ENCODE data around the gene PIK3R4. TPM values are rescaled to one million over a fixed set of nuclear protein-coding genes. Genes with fewer than 3 reads are reported as not detected.

PIK3R4 gene
- total and polyA plus RNA-seq, 5 donors from 2014 or later = 18.1 to 30.1 (median 20.2) TPM

GRCh38 chr3:130687327-130687726, 59.3 kb downstream of the PIK3R4 start:
- no peak overlapping the region for H3K27ac Mint-ChIP-seq
- H3K27me3 Mint-ChIP-seq = no peaks in the 10 kb centered on the region
- no peak overlapping the region for H3K4me3 ChIP-seq (ENCODE audit: low read depth, low read length)
- H3K4me1 ChIP-seq (ENCODE audit: control insufficient read depth, insufficient read depth, low read length, poor library complexity, severe bottlenecking) = no peaks in the 10 kb centered on the region
- H3K36me3 ChIP-seq (ENCODE audit: control insufficient read depth, insufficient read depth, low read length) = peaks cover 56% of the 10 kb centered on the region
- H3K9me3 ChIP-seq (ENCODE audit: control insufficient read depth in 2 of 2, low read length in 2 of 2) = no peaks in the 10 kb centered on the region
- H3K4me1 Mint-ChIP-seq = peaks cover 0 to 31% (median 15%) of the 10 kb centered on the region in 4 donors
- H3K27ac ChIP-seq (ENCODE audit: insufficient read depth, low read length, poor library complexity, severe bottlenecking) = no peak overlapping the region
- H3K27me3 ChIP-seq (ENCODE audit: control insufficient read depth, insufficient read depth, low read length) = no peaks in the 10 kb centered on the region
- H3K9me3 Mint-ChIP-seq = no peaks in the 10 kb centered on the region
- no peak overlapping the region for H3K4me3 Mint-ChIP-seq
- ATAC-seq (ENCODE audit: low read depth in 2 of 2) = no peak
- peaks cover 59% of the 10 kb centered on the region for H3K36me3 Mint-ChIP-seq
- DNase-seq = no peak

GRCh38 chr3:130686833-130687232, 59.8 kb downstream of the PIK3R4 start:
- Mint-ChIP-seq H3K4me3 (no peak overlapping the region), H3K9me3 (no peaks in the 10 kb centered on the region), H3K4me1 (peaks cover 0 to 31% (median 15%) of the 10 kb centered on the region in 4 donors), H3K36me3 (peaks cover 56% of the 10 kb centered on the region), H3K27me3 (no peaks in the 10 kb centered on the region), H3K27ac (peak overlapping the region in 1 of 3 donors; percentile 44)
- Histone ChIP-seq H3K27ac (ENCODE audit: insufficient read depth, low read length, poor library complexity, severe bottlenecking) (no peak overlapping the region), H3K27me3 (ENCODE audit: control insufficient read depth, insufficient read depth, low read length) (no peaks in the 10 kb centered on the region), H3K4me1 (ENCODE audit: control insufficient read depth, insufficient read depth, low read length, poor library complexity, severe bottlenecking) (no peaks in the 10 kb centered on the region), H3K4me3 (ENCODE audit: low read depth, low read length) (no peak overlapping the region), H3K9me3 (ENCODE audit: control insufficient read depth in 2 of 2, low read length in 2 of 2) (no peaks in the 10 kb centered on the region), H3K36me3 (ENCODE audit: control insufficient read depth, insufficient read depth, low read length) (peaks cover 61% of the 10 kb centered on the region)
- ATAC-seq (ENCODE audit: low read depth in 2 of 2) = no peak
- no peak for DNase-seq

- Mint-ChIP-seq H3K27ac (peak overlapping the region in 1 of 3 donors; percentile 9), H3K9me3 (no peaks in the 10 kb centered on the region), H3K36me3 (peaks cover 45% of the 10 kb centered on the region), H3K27me3 (no peaks in the 10 kb centered on the region), H3K4me1 (peaks cover 0 to 11% (median 4%) of the 10 kb centered on the region in 4 donors), H3K4me3 (no peak overlapping the region)
- Histone ChIP-seq H3K4me1 (ENCODE audit: control insufficient read depth, insufficient read depth, low read length, poor library complexity, severe bottlenecking) (no peaks in the 10 kb centered on the region), H3K9me3 (ENCODE audit: control insufficient read depth in 2 of 2, low read length in 2 of 2) (no peaks in the 10 kb centered on the region), H3K27ac (ENCODE audit: insufficient read depth, low read length, poor library complexity, severe bottlenecking) (no peak overlapping the region), H3K27me3 (ENCODE audit: control insufficient read depth, insufficient read depth, low read length) (no peaks in the 10 kb centered on the region), H3K4me3 (ENCODE audit: low read depth, low read length) (no peak overlapping the region), H3K36me3 (ENCODE audit: control insufficient read depth, insufficient read depth, low read length) (peaks cover 77% of the 10 kb centered on the region)
- DNase-seq (no peak), ATAC-seq (ENCODE audit: low read depth in 2 of 2) (no peak)
These were observed 64.5 kb downstream of the PIK3R4 start for GRCh38 chr3:130682131-130682530.

- no peak for DNase-seq
- Mint-ChIP-seq H3K4me1 (peaks cover 0 to 6% (median 2%) of the 10 kb centered on the region in 4 donors), H3K27ac (no peak overlapping the region), H3K4me3 (no peak overlapping the region), H3K27me3 (no peaks in the 10 kb centered on the region), H3K9me3 (no peaks in the 10 kb centered on the region), H3K36me3 (peaks cover 51% of the 10 kb centered on the region)
- H3K4me3 ChIP-seq (ENCODE audit: low read depth, low read length) = no peak overlapping the region
- H3K27ac ChIP-seq (ENCODE audit: insufficient read depth, low read length, poor library complexity, severe bottlenecking) = no peak overlapping the region
- H3K9me3 ChIP-seq (ENCODE audit: control insufficient read depth in 2 of 2, low read length in 2 of 2) = no peaks in the 10 kb centered on the region
- peaks cover 64% of the 10 kb centered on the region for H3K36me3 ChIP-seq (ENCODE audit: control insufficient read depth, insufficient read depth, low read length)
- no peaks in the 10 kb centered on the region for H3K4me1 ChIP-seq (ENCODE audit: control insufficient read depth, insufficient read depth, low read length, poor library complexity, severe bottlenecking)
- no peak for ATAC-seq (ENCODE audit: low read depth in 2 of 2)
- H3K27me3 ChIP-seq (ENCODE audit: control insufficient read depth, insufficient read depth, low read length) = no peaks in the 10 kb centered on the region
These were observed 67.4 kb downstream of the PIK3R4 start for GRCh38 chr3:130679218-130679617.

- ATAC-seq (ENCODE audit: low read depth in 2 of 2) (no peak), DNase-seq (no peak)
- no peak overlapping the region for H3K4me3 ChIP-seq (ENCODE audit: low read depth, low read length)
- no peaks in the 10 kb centered on the region for H3K4me1 ChIP-seq (ENCODE audit: control insufficient read depth, insufficient read depth, low read length, poor library complexity, severe bottlenecking)
- Mint-ChIP-seq H3K27ac (no peak overlapping the region), H3K9me3 (peaks cover 0 to 2% (median 0%) of the 10 kb centered on the region in 7 donors), H3K4me3 (no peak overlapping the region), H3K4me1 (peaks cover 0 to 5% (median 0%) of the 10 kb centered on the region in 4 donors), H3K27me3 (no peaks in the 10 kb centered on the region), H3K36me3 (peaks cover 42% of the 10 kb centered on the region)
- H3K9me3 ChIP-seq (ENCODE audit: control insufficient read depth in 2 of 2, low read length in 2 of 2) = no peaks in the 10 kb centered on the region
- H3K27me3 ChIP-seq (ENCODE audit: control insufficient read depth, insufficient read depth, low read length) = no peaks in the 10 kb centered on the region
- H3K36me3 ChIP-seq (ENCODE audit: control insufficient read depth, insufficient read depth, low read length) = peaks cover 45% of the 10 kb centered on the region
- no peak overlapping the region for H3K27ac ChIP-seq (ENCODE audit: insufficient read depth, low read length, poor library complexity, severe bottlenecking)
These were observed 69.3 kb downstream of the PIK3R4 start for GRCh38 chr3:130677343-130677742.

- ATAC-seq (ENCODE audit: low read depth in 2 of 2) = no peak
- Histone ChIP-seq H3K9me3 (ENCODE audit: control insufficient read depth in 2 of 2, low read length in 2 of 2) (no peaks in the 10 kb centered on the region), H3K4me1 (ENCODE audit: control insufficient read depth, insufficient read depth, low read length, poor library complexity, severe bottlenecking) (no peaks in the 10 kb centered on the region), H3K27ac (ENCODE audit: insufficient read depth, low read length, poor library complexity, severe bottlenecking) (no peak overlapping the region), H3K27me3 (ENCODE audit: control insufficient read depth, insufficient read depth, low read length) (no peaks in the 10 kb centered on the region), H3K4me3 (ENCODE audit: low read depth, low read length) (no peak overlapping the region), H3K36me3 (ENCODE audit: control insufficient read depth, insufficient read depth, low read length) (peaks cover 3% of the 10 kb centered on the region)
- Mint-ChIP-seq H3K27me3 (no peaks in the 10 kb centered on the region), H3K27ac (no peak overlapping the region), H3K4me3 (no peak overlapping the region), H3K9me3 (peaks cover 0 to 2% (median 0%) of the 10 kb centered on the region in 7 donors), H3K36me3 (peaks cover 41% of the 10 kb centered on the region), H3K4me1 (peaks cover 0 to 9% (median 1%) of the 10 kb centered on the region in 4 donors)
- no peak for DNase-seq
These were observed 74.9 kb downstream of the PIK3R4 start for GRCh38 chr3:130671545-130672312.

GRCh38 chr3:130669740-130670139, 76.9 kb downstream of the PIK3R4 start:
- H3K9me3 ChIP-seq (ENCODE audit: control insufficient read depth in 2 of 2, low read length in 2 of 2) = no peaks in the 10 kb centered on the region
- no peak overlapping the region for H3K27ac Mint-ChIP-seq

GRCh38 chr3:130663092-130663491, 83.5 kb downstream of the PIK3R4 start:
- H3K9me3 Mint-ChIP-seq = no peaks in the 10 kb centered on the region
- no peak for ATAC-seq (ENCODE audit: low read depth in 2 of 2)
- Histone ChIP-seq H3K27me3 (ENCODE audit: control insufficient read depth, insufficient read depth, low read length) (no peaks in the 10 kb centered on the region), H3K36me3 (ENCODE audit: control insufficient read depth, insufficient read depth, low read length) (no peaks in the 10 kb centered on the region), H3K27ac (ENCODE audit: insufficient read depth, low read length, poor library complexity, severe bottlenecking) (no peak overlapping the region), H3K4me1 (ENCODE audit: control insufficient read depth, insufficient read depth, low read length, poor library complexity, severe bottlenecking) (no peaks in the 10 kb centered on the region), H3K9me3 (ENCODE audit: control insufficient read depth in 2 of 2, low read length in 2 of 2) (no peaks in the 10 kb centered on the region), H3K4me3 (ENCODE audit: low read depth, low read length) (no peak overlapping the region)
- H3K4me3 Mint-ChIP-seq = no peak overlapping the region
- H3K27me3 Mint-ChIP-seq = no peaks in the 10 kb centered on the region
- H3K36me3 Mint-ChIP-seq = peaks cover 23% of the 10 kb centered on the region
- H3K27ac Mint-ChIP-seq = no peak overlapping the region
- DNase-seq = no peak
- H3K4me1 Mint-ChIP-seq = peaks cover 0 to 6% (median 0%) of the 10 kb centered on the region in 4 donors

More at GRCh38 chr3:130669740-130670139, 76.9 kb downstream of the PIK3R4 start:
- DNase-seq (no peak), ATAC-seq (ENCODE audit: low read depth in 2 of 2) (no peak)
- no peaks in the 10 kb centered on the region for H3K27me3 Mint-ChIP-seq
- no peaks in the 10 kb centered on the region for H3K36me3 ChIP-seq (ENCODE audit: control insufficient read depth, insufficient read depth, low read length)
- H3K9me3 Mint-ChIP-seq = peaks cover 0 to 2% (median 0%) of the 10 kb centered on the region in 7 donors
- H3K36me3 Mint-ChIP-seq = peaks cover 31% of the 10 kb centered on the region
- no peak overlapping the region for H3K4me3 ChIP-seq (ENCODE audit: low read depth, low read length)
- no peak overlapping the region for H3K27ac ChIP-seq (ENCODE audit: insufficient read depth, low read length, poor library complexity, severe bottlenecking)
- no peaks in the 10 kb centered on the region for H3K4me1 ChIP-seq (ENCODE audit: control insufficient read depth, insufficient read depth, low read length, poor library complexity, severe bottlenecking)
- H3K4me3 Mint-ChIP-seq = no peak overlapping the region
- peaks cover 0 to 9% (median 3%) of the 10 kb centered on the region in 4 donors for H3K4me1 Mint-ChIP-seq
- H3K27me3 ChIP-seq (ENCODE audit: control insufficient read depth, insufficient read depth, low read length) = no peaks in the 10 kb centered on the region

Measured in CD4-positive, CD25-positive, alpha-beta regulatory T cell (primary cell).